ENCODE data around the gene GPC1.

GPC1 gene

DNA sequence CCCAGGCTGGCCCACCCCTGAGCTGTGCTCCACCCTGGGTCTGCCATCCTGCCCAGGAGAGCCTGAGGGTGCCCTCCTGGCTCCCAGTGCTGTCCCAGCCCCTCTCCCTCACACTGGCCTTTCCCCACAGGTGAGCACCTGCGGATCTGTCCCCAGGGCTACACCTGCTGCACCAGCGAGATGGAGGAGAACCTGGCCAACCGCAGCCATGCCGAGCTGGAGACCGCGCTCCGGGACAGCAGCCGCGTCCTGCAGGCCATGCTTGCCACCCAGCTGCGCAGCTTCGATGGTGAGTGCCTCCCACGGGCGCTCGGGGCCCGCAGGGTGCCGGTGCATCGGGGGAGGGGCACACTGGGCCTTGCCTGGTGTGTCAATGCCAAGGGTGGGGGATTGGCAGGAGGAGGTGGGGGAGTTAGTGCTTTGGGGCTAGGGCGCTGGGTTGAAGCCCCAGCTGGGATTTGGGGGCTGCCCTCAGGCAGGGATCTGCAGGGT, 23.5 kb downstream of the GPC1 start:
- intact Hi-C loops (cut with DNase I): no loop called here
- DNase-seq: peak in 22 of 42 donors; percentile 1 to 41 (median 9)

- intact Hi-C loops (cut with DNase I): no loop called here
- peak in 28 of 42 donors; percentile 0 to 42 (median 8) for DNase-seq
Measured at GRCh38 chr2:240459401-240460252, 24.2 kb downstream of the GPC1 start.

GRCh38 chr2:240460253-240460711, 24.8 kb downstream of the GPC1 start:
- DNase-seq: peak in 24 of 42 donors; percentile 0 to 42 (median 10)
- intact Hi-C loops (cut with DNase I): no loop called here

DNA sequence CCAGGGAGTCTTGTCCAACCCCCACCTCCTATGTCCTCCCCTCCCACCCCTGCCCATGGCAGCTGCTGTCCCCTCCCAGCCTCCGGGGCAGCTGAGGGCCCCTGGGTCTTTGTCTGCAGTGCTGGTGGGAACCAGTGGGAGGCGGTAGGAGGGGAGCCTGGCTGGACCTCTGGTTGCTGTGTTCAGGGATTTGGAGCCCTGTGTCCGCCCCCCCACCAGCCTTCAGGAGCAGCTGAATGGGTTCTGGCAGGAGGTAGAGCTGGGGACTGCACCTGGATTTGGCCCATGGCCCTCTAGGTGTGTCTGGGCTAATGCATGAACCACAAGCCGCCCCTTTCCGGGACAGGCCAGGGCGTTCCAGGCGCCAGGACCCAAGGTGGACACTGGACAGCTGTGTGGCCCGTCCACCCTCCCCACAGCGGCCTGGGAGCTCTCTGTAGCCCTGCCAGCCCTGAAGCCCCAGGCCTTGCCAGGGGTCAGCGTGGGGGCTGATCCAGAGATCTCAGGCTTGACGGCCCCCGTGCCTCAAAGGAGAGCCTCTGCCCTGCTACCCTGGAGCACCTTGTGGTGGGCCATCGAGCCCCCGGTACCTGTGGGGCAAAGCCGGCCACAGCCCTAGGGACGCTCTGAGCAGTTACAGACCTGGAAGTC, 25.4 kb downstream of the GPC1 start:
- DNase-seq: peak in 25 of 42 donors; percentile 1 to 37 (median 9)
- intact Hi-C loops (cut with DNase I): no loop called here

DNA sequence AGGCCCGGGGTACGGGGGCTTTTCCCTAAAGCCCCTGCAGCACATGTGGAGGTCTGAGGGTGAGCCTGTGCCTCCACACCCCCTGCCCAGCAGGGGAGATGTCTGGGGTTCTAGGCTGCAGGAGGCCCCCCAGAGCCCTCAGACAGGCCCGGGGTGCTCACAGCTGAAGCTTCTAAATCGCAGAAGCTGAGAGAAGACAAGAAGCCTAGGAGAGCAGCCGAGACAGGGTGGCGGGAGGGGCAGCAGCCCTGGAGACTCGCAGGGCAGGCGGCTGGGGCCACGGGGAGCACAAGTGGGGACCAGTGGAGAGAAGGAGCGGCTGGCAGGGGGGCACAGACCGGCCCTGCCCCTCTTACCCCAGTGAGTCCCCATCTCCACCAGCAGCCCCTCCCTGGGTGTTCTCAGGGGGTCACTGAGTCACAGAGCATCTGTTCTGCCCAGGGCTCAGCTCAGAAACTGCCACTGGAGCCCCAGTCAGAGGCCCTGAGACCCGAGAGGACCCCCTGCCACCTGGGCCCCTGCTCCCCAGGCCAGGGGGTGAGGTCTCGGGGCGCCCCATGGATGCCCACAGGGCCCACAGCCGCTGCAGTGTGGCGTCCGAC, 26.1 kb downstream of the GPC1 start:
- peak in 23 of 42 donors; percentile 1 to 38 (median 12) for DNase-seq
- intact Hi-C loops (cut with DNase I): no loop called here

GRCh38 chr2:240462073-240462706, 26.7 kb downstream of the GPC1 start:
- intact Hi-C loops (cut with DNase I): no loop called here
- peak in 30 of 42 donors; percentile 1 to 42 (median 11) for DNase-seq

DNA sequence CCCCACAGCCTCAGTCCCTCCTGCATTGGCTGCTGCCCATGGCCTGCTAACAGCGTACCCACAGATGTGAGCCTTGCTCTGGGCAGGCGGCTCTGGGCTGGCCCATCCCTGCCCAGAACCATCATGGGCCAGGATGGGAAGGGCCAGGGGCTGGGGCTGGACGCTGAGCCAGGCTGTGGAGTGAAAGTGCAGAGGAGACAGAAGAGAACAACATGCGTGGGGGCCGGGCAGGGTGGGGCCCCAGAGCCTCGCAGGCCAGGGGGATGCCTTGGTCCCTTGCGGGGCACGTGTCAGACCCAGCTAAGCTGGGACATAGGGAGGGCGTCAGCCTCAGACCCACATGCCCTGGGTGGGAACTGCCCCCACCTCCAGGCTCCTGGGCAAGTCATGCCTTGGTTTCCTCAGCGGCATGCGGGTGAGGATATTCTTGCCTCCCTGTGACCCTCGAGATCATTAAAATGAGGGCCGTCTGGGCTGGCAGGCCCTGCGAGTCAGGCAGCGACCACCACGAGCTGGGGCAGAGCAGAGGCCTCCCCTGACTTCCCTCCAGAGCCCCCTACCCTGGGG, 27.3 kb downstream of the GPC1 start:
- DNase-seq: peak in 22 of 42 donors; percentile 0 to 40 (median 9)
- intact Hi-C loops (cut with DNase I): no loop called here

DNA sequence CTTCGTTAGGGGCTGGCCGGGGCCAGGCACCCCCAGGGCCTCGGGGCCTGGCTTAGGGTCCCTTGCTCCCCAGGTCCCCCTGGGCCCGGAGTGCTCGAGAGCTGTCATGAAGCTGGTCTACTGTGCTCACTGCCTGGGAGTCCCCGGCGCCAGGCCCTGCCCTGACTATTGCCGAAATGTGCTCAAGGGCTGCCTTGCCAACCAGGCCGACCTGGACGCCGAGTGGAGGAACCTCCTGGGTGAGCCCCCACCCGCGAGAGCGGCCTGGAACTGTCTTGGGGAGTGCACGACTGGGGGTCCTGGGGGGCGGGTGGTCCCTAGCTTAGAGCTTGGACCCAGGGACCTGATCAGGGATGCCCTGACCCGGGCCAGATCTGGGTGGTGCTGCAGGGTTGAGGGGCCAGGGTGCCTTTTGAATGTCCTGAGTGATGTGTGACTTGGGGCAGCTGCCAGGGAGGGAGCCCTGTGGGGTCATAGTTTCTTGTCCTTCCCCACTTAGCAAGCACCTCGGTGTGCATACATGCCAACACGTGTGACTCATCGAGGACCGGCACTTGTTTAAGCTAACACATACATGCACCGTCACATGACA, 27.9 kb downstream of the GPC1 start:
- intact Hi-C loops (cut with DNase I): no loop called here
- DNase-seq: peak in 30 of 42 donors; percentile 0 to 43 (median 12)

DNA sequence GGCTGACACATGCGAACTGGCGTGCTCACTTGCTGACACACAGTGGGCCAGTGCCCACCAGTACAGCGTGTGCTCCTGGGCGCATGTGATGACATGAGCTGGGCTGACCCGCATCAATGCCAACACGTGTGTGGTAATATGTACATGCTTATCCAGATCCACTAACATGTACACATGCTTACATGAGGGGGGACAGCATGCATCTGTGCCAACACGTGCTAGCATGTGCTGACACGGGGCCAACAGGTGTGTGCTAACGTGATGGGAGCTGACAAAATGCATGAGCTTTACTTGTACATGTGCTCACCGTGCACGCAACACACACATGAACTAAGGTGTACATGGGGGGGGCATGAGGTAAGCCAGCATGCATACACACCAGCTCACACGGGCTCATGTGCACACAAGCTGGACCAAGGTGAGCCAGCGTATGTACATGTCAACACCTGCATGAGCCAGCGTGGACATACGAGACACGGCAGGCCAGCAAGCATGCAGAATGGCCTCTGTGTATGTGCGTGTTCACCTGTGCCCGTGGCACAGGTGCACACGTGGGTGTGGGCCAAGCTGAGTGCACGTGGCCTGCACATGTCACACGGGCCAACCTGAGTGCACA, 28.5 kb downstream of the GPC1 start:
- intact Hi-C loops (cut with DNase I): no loop called here
- DNase-seq: peak in 24 of 42 donors; percentile 0 to 37 (median 10)

- DNase-seq: peak in 21 of 42 donors; percentile 0 to 40 (median 8)
- intact Hi-C loops (cut with DNase I): no loop called here
Measured at GRCh38 chr2:240464514-240465241, 29.2 kb downstream of the GPC1 start.

DNA sequence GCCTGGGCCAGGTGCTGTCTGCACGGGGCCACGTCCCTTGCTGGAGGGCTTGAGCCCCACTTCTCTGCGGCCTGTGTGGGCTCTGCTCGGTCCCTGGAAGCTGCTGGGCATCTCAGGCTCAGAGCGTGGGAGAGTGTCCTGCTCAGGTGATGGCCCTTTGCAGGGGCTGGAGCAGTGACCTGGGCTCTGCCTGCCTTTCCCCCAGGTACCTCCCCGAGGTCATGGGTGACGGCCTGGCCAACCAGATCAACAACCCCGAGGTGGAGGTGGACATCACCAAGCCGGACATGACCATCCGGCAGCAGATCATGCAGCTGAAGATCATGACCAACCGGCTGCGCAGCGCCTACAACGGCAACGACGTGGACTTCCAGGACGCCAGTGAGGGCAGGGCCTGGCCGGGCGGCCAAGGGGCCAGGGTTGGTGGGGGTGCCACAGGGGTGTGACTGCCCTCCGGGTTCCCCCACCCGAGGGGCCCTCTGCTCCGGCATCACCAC, 29.9 kb downstream of the GPC1 start:
- intact Hi-C loops (cut with DNase I): no loop called here
- DNase-seq: peak in 17 of 42 donors; percentile 2 to 39 (median 12)

GRCh38 chr2:240465765-240466578, 30.5 kb downstream of the GPC1 start:
- intact Hi-C loops (cut with DNase I): no loop called here
- DNase-seq: peak in 23 of 42 donors; percentile 0 to 42 (median 10)

GRCh38 chr2:240466579-240467148, 31.2 kb downstream of the GPC1 start:
- intact Hi-C loops (cut with DNase I): no loop called here
- DNase-seq: peak in 23 of 42 donors; percentile 0 to 42 (median 8)

DNA sequence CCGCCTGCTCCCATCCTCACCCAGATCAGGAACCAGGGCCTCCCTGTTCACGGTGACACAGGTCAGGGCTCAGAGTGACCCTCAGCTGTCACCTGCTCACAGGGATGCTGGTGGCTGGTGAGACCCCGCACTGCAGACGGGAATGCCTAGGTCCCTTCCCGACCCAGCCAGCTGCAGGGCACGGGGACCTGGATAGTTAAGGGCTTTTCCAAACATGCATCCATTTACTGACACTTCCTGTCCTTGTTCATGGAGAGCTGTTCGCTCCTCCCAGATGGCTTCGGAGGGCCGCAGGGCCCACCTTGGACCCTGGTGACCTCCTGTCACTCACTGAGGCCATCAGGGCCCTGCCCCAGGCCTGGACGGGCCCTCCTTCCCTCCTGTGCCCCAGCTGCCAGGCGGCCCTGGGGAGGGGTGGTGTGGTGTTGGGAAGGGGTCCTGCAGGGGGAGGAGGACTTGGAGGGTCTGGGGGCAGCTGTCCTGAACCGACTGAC, 31.7 kb downstream of the GPC1 start:
- peak in 23 of 42 donors; percentile 0 to 40 (median 10) for DNase-seq
- intact Hi-C loops (cut with DNase I): no loop called here

- peak in 26 of 42 donors; percentile 0 to 43 (median 14) for DNase-seq
- intact Hi-C loops (cut with DNase I): no loop called here
Measured at GRCh38 chr2:240467659-240468302, 32.3 kb downstream of the GPC1 start.
